Stimulated activated memory B cell treated with anti-CD40 and anti-IgM and Interleukin-4, amounts not matched to agents 10 μg/mL and 1 μg/mL and 100 μg/mL, for 72 hours (primary cell): Measurements from ENCODE around the gene CATSPER4.

Source experiments
- ATAC-seq: fragments of 150-1000 bp; cut with Tn5 transposase; 2 replicates; pipeline ENCODE4 v1.10.0; 2021
- H3K27ac Mint-ChIP-seq: one replicate; pipeline ENCODE4 v1.8.0; 2022; ENCODE audit warnings: mild to moderate bottlenecking, mixed read lengths
- H3K27me3 Mint-ChIP-seq: one replicate; pipeline ENCODE4 v1.8.0; 2022; ENCODE audit warnings: mixed read lengths
- H3K36me3 Mint-ChIP-seq: one replicate; pipeline ENCODE4 v1.8.0; 2022; ENCODE audit warnings: mixed read lengths
- H3K4me1 Mint-ChIP-seq: one replicate; pipeline ENCODE4 v1.8.0; 2022; ENCODE audit warnings: mixed read lengths
- H3K4me3 Mint-ChIP-seq: one replicate; pipeline ENCODE4 v1.8.0; 2022; ENCODE audit warnings: mild to moderate bottlenecking, moderate library complexity, mixed read lengths
- H3K9me3 Mint-ChIP-seq: one replicate; pipeline ENCODE4 v1.8.0; 2022; ENCODE audit warnings: mixed read lengths

Gene CATSPER4

GRCh38 chr1:26239936-26240335 is 49.5 kb downstream of the CATSPER4 start:
- H3K36me3 Mint-ChIP-seq = peaks cover 19% of the 10 kb centered on the region
- no peak overlapping the region for H3K4me3 Mint-ChIP-seq
- ATAC-seq = no peak
- H3K4me1 Mint-ChIP-seq = peaks cover 30% of the 10 kb centered on the region
- H3K27me3 Mint-ChIP-seq = no peaks in the 10 kb centered on the region
- no peaks in the 10 kb centered on the region for H3K9me3 Mint-ChIP-seq
- H3K27ac Mint-ChIP-seq = no peak overlapping the region
